Embryonic facial prominence (tissue), 1 donor: Measurements from ENCODE around the gene STARD3NL.
"Not testable (repeated sequence)": the region's sequence is repeated elsewhere in the genome, so short reads cannot be mapped to it uniquely, and the experiment has no call there.

Experiments used
- DNase-seq: peaks from one replicate; pipeline ENCODE4 v3.0.0-alpha.2; 2016; ENCODE audit errors: extremely low spot score

The STARD3NL gene

GRCh38 chr7:38222481-38223096 lies 44.5 kb downstream of the STARD3NL start:
- no peak for DNase-seq

- DNase-seq = no peak
These were observed 45.3 kb downstream of the STARD3NL start for GRCh38 chr7:38223306-38223705.

- DNase-seq = no peak
These were observed 46.3 kb downstream of the STARD3NL start for GRCh38 chr7:38224392-38224791.

- DNase-seq = no peak
These were observed 51.3 kb downstream of the STARD3NL start for GRCh38 chr7:38229386-38229785.

- DNase-seq = no peak
These were observed 52.0 kb downstream of the STARD3NL start for GRCh38 chr7:38229884-38230642.

- DNase-seq = no peak
These were observed 54.7 kb downstream of the STARD3NL start for GRCh38 chr7:38232502-38233366.

GRCh38 chr7:38234759-38235158 lies 56.7 kb downstream of the STARD3NL start:
- DNase-seq = not testable (repeated sequence)

- DNase-seq = no peak
These were observed 57.6 kb downstream of the STARD3NL start for GRCh38 chr7:38235606-38236005.

GRCh38 chr7:38239129-38239528 lies 61.1 kb downstream of the STARD3NL start:
- not testable (repeated sequence) for DNase-seq

GRCh38 chr7:38241071-38241470 lies 63.0 kb downstream of the STARD3NL start:
- no peak for DNase-seq

- DNase-seq = no peak
These were observed 64.8 kb downstream of the STARD3NL start for GRCh38 chr7:38242814-38243213.

GRCh38 chr7:38243345-38243744 lies 65.3 kb downstream of the STARD3NL start:
- not testable (repeated sequence) for DNase-seq

GRCh38 chr7:38244516-38244915 lies 66.5 kb downstream of the STARD3NL start:
- no peak for DNase-seq

- no peak for DNase-seq
These were observed 67.4 kb downstream of the STARD3NL start for GRCh38 chr7:38245409-38245977.

GRCh38 chr7:38248069-38248567 lies 70.1 kb downstream of the STARD3NL start:
- DNase-seq = no peak

- not testable (repeated sequence) for DNase-seq
These were observed 71.8 kb downstream of the STARD3NL start for GRCh38 chr7:38249849-38250248.

- no peak for DNase-seq
These were observed 79.3 kb downstream of the STARD3NL start for GRCh38 chr7:38257350-38257677.

GRCh38 chr7:38259157-38259556 lies 81.1 kb downstream of the STARD3NL start:
- not testable (repeated sequence) for DNase-seq

- not testable (repeated sequence) for DNase-seq
These were observed 83.6 kb downstream of the STARD3NL start for GRCh38 chr7:38261601-38262000.

- DNase-seq = not testable (repeated sequence)
These were observed 84.0 kb downstream of the STARD3NL start for GRCh38 chr7:38262026-38262425.

GRCh38 chr7:38262545-38262944 lies 84.5 kb downstream of the STARD3NL start:
- no peak for DNase-seq

- not testable (repeated sequence) for DNase-seq
These were observed 85.2 kb downstream of the STARD3NL start for GRCh38 chr7:38263274-38263673.
